GM12872 (cell line): Measurements from ENCODE around the gene RPL37A.

Experiments used
- TF ChIP-seq, protein P1 (sequence below): IDR thresholded peaks from 3 replicates; pipeline ENCODE4 v1.5.1; 2011; ENCODE audit warnings: low read depth, mild to moderate bottlenecking, low read length, moderate library complexity; ENCODE audit not compliant: insufficient read depth

RPL37A gene

DNA sequence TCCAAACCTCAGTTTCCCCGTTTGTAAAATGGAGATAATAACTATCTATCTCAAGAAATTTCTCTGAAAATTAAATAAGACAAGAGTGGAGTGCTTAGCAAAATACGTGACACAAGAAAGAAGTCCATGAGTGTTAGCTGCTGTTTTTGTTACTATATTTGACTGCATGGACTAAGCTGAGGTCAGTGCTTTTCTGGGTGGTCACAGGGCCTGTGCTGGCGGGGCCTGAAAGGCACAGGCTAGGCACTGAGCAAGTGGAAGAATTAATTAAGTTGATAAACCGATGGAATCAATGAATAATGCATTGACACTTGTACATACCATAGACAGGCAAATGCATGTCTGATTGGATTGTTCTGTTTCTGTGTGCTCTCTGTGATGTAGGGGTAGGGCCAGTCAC, 27.3 kb downstream of the RPL37A start:
- TF ChIP-seq, protein P1, sequence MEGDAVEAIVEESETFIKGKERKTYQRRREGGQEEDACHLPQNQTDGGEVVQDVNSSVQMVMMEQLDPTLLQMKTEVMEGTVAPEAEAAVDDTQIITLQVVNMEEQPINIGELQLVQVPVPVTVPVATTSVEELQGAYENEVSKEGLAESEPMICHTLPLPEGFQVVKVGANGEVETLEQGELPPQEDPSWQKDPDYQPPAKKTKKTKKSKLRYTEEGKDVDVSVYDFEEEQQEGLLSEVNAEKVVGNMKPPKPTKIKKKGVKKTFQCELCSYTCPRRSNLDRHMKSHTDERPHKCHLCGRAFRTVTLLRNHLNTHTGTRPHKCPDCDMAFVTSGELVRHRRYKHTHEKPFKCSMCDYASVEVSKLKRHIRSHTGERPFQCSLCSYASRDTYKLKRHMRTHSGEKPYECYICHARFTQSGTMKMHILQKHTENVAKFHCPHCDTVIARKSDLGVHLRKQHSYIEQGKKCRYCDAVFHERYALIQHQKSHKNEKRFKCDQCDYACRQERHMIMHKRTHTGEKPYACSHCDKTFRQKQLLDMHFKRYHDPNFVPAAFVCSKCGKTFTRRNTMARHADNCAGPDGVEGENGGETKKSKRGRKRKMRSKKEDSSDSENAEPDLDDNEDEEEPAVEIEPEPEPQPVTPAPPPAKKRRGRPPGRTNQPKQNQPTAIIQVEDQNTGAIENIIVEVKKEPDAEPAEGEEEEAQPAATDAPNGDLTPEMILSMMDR = no peak

DNA sequence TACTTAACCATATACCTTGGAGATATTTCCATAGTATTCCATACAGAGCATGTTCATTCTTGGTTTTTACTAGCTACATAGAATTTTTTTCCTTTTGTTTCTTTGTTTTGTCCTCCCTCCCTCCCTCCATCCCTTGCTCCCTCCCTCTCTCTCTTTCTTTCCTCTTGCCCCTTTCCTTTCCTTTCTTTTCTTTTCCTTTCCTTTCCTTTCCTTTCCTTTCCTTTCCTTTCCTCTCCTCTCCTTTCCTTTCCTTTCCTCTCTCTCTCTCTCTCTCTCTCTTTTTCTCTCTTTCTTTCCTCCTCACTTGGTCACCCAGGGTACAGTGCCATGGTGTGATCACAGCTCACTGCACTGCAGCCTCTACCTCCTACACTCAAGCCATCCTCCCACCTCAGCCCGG, 28.3 kb downstream of the RPL37A start:
- TF ChIP-seq, protein P1 = no peak

DNA sequence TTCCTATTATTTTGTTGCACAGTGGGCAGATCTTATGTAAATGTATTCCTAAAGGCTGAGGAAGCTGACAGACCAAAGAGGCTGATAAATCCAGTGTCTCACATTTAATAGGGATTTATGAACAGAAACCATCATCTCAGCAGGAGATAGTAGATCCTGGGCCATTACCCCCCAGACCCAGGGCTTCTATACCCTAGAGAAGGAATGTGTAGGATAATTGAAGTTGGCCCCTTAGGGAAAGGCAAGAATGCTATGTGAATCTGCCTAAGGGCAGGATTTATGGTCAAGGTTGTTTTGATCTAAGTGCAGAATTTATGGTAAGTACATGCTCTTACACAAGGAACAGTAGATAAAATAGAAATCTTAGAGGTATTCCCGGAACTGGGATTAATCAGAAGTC, 29.0 kb downstream of the RPL37A start:
- TF ChIP-seq, protein P1 = no peak

DNA sequence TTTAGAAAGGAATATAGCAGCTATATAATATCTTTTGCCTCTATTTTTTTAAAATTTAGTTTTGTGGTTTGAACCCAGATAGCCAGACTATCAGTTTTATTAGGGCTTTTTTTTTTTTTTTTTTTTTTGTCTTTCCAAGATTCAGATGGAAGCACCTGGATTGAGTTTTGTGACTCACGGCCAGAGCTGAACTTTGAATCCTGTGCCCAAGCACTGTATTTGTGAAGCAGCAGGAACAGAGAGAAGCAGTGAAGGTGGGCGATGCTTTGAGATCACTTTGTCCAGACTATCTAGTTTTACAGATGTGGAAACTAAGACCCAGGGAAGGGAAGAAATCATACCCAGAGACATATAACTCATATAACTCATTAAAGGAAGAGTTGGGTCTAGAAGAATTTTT, 33.9 kb downstream of the RPL37A start:
- TF ChIP-seq, protein P1 = no peak

DNA sequence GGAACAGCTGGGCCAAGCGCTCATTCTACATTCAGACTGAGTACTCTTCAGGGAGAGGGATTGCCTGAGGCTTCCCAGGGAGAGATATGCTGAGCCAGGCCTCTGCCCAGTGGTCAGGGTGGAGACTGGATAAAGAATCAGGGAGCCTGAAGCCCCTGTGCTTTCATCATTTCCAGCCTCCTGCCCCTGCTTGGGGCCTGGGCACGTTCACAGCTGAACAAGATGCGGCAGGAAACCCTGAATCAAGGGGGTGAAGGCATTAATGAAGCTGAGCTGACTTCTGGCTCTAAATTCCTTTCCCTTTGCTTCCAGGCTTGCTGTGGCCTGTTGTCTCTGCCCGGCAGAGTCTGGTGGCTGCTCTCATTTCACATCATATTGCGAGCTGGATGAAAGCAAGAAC, 35.0 kb downstream of the RPL37A start:
- TF ChIP-seq, protein P1 = no peak

DNA sequence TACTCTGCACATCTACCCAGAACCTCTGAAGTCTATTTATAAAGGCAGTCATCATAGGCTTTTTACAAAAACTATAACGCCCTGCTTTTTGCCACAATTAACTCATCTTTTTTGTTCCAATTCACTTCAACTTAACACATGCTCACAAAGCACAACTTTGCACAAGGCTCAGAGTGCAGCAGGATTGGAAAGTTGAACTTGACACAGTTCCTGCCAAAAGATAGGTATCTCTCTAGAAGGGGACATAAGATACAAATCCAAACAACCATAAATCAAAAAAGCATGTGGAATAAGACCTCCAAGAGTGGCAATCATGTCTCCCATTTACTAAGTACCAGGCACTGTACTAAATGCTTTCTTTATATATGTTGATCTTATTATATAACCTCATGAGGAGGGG, 36.2 kb downstream of the RPL37A start:
- TF ChIP-seq, protein P1 = no peak

DNA sequence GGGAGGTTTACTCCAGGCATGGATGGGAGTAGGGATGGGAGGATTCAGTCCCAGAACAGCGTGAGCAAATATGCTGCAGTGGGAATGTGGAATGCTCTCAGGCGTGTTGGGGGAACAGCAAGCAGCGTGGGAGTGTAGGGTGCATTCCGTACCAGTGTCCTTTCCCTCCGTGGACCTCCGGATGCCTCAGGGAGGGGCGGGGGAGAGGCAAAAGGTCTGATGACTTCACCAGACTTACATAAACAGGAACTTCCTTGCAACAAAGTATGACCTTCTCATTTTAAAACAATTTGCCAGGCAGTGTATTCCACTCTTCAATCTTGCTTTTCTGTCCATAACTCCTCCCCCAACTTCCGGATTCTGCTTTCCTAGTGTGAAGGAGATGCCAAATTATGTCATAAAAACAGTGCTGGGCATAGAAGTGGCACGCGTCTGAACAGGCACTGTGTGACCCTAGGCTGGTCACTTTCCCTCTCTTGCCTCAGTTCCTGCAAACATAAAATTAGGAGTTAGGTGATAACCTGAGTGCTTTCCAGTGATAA, 36.9 kb downstream of the RPL37A start:
- TF ChIP-seq, protein P1 = no peak
